MM.1S (cell line): ENCODE data around the gene FNDC5.

Experiments
- DNase-seq: peaks from one replicate; pipeline ENCODE4 v3.0.0-alpha.2; 2015
- H2AFZ ChIP-seq: fragments of 300-600 bp; sonication (generic); 2 replicates; pipeline ENCODE4 v1.6.0; 2016; ENCODE audit warnings: antibody characterized with exemption, low read length
- H3F3A ChIP-seq: fragments of 300-600 bp; sonication (generic); 2 replicates; pipeline ENCODE4 v1.6.1; 2016; ENCODE audit warnings: mild to moderate bottlenecking, antibody characterized with exemption, low read length, moderate library complexity, mixed read lengths; ENCODE audit not compliant: insufficient read depth
- H3K27ac ChIP-seq: fragments of 300-600 bp; sonication (generic); 2 replicates; pipeline ENCODE4 v1.5.1; 2016; ENCODE audit warnings: mild to moderate bottlenecking, low read length
- H3K27me3 ChIP-seq: fragments of 300-600 bp; sonication (generic); replicated peaks from 2 replicates; pipeline ENCODE4 v1.6.0; 2016; ENCODE audit warnings: low read length; ENCODE audit not compliant: insufficient read depth
- H3K36me3 ChIP-seq: fragments of 300-600 bp; sonication (generic); replicated peaks from 2 replicates; pipeline ENCODE4 v1.6.1; 2016; ENCODE audit warnings: mild to moderate bottlenecking, low read length, mixed read lengths; ENCODE audit not compliant: insufficient read depth
- H3K4me1 ChIP-seq: fragments of 300-600 bp; sonication (generic); 2 replicates; pipeline ENCODE4 v1.6.1; 2016; ENCODE audit warnings: low read length, mixed read lengths
- H3K4me2 ChIP-seq: fragments of 300-600 bp; sonication (generic); 2 replicates; pipeline ENCODE4 v1.6.0; 2016; ENCODE audit warnings: low read depth, low read length
- H3K4me3 ChIP-seq: fragments of 300-600 bp; sonication (generic); 2 replicates; pipeline ENCODE4 v1.5.1; 2016; ENCODE audit warnings: low read length, mixed read lengths
- H3K79me2 ChIP-seq: fragments of 300-600 bp; sonication (generic); 2 replicates; pipeline ENCODE4 v1.6.1; 2016; ENCODE audit warnings: mixed run types, low read length, mixed read lengths
- H3K9ac ChIP-seq: fragments of 300-600 bp; sonication (generic); 2 replicates; pipeline ENCODE4 v1.6.1; 2016; ENCODE audit warnings: low read length, mixed read lengths
- H3K9me2 ChIP-seq: fragments of 300-600 bp; sonication (generic); replicated peaks from 2 replicates; pipeline ENCODE4 v1.6.1; 2016; ENCODE audit warnings: mild to moderate bottlenecking, low read length, mixed read lengths; ENCODE audit not compliant: insufficient read depth
- H3K9me3 ChIP-seq: fragments of 300-600 bp; sonication (generic); replicated peaks from 2 replicates; pipeline ENCODE4 v1.6.1; 2016; ENCODE audit warnings: mild to moderate bottlenecking, low read length, mixed read lengths; ENCODE audit not compliant: insufficient read depth
- H4K20me1 ChIP-seq: fragments of 300-600 bp; sonication (generic); 2 replicates; pipeline ENCODE4 v1.6.1; 2016; ENCODE audit warnings: mild to moderate bottlenecking, low read length, moderate library complexity, mixed read lengths; ENCODE audit not compliant: insufficient read depth
- CTCF ChIP-seq: fragments of 300-600 bp; sonication (generic); IDR thresholded peaks from 2 replicates; pipeline ENCODE4 v1.5.1; 2016; ENCODE audit warnings: antibody characterized with exemption, low read length, mixed read lengths
- EZH2 ChIP-seq: fragments of 300-600 bp; sonication (generic); optimal IDR thresholded peaks from 2 replicates; pipeline ENCODE3; 2017; ENCODE audit warnings: low read depth, mild to moderate bottlenecking, antibody characterized with exemption, low read length, mixed read lengths
- EZH2phosphoT487 ChIP-seq: fragments of 300-600 bp; sonication (generic); IDR thresholded peaks from 2 replicates; pipeline ENCODE4 v1.6.1; 2018; ENCODE audit warnings: antibody characterized with exemption, low read length

FNDC5 gene

GRCh38 chr1:32864375-32865019 is 6.2 kb downstream of the FNDC5 start:
- H4K20me1 ChIP-seq: no peaks in the 10 kb centered on the region
- no peak overlapping the region for H3K27ac ChIP-seq
- no peaks in the 10 kb centered on the region for H3K4me1 ChIP-seq
- H2AFZ ChIP-seq: no peak overlapping the region
- H3K4me3 ChIP-seq: no peak overlapping the region
- H3K36me3 ChIP-seq: no peaks in the 10 kb centered on the region
- no peak overlapping the region for H3K4me2 ChIP-seq
- no peak for TF ChIP-seq EZH2
- no peak for TF ChIP-seq EZH2phosphoT487
- no peak for TF ChIP-seq CTCF
- DNase-seq: no peak
- no peaks in the 10 kb centered on the region for H3K9me2 ChIP-seq
- no peaks in the 10 kb centered on the region; the same call in 1 of the 2 replicates for H3F3A ChIP-seq
- H3K9ac ChIP-seq: no peak overlapping the region
- H3K79me2 ChIP-seq: no peaks in the 10 kb centered on the region
- H3K9me3 ChIP-seq: no peaks in the 10 kb centered on the region
- no peaks in the 10 kb centered on the region; the same call in 1 of the 2 replicates for H3K27me3 ChIP-seq

- Histone ChIP-seq H3K27me3 (no peaks in the 10 kb centered on the region), H2AFZ (no peak overlapping the region), H4K20me1 (no peaks in the 10 kb centered on the region), H3K36me3 (no peaks in the 10 kb centered on the region), H3K4me1 (no peaks in the 10 kb centered on the region), H3K9me2 (no peaks in the 10 kb centered on the region), H3F3A (no peaks in the 10 kb centered on the region; the same call in 1 of the 2 replicates), H3K4me3 (no peak overlapping the region), H3K27ac (no peak overlapping the region), H3K9me3 (no peaks in the 10 kb centered on the region), H3K4me2 (no peak overlapping the region), H3K79me2 (no peaks in the 10 kb centered on the region), H3K9ac (no peak overlapping the region)
- TF ChIP-seq CTCF: no peak
- no peak for TF ChIP-seq EZH2
- TF ChIP-seq EZH2phosphoT487: no peak
- no peak for DNase-seq
Measured at GRCh38 chr1:32863881-32864245, 6.8 kb downstream of the FNDC5 start.

GRCh38 chr1:32863218-32863880 is 7.4 kb downstream of the FNDC5 start:
- H3K79me2 ChIP-seq: no peaks in the 10 kb centered on the region
- TF ChIP-seq EZH2phosphoT487: no peak
- TF ChIP-seq EZH2: no peak
- no peak for TF ChIP-seq CTCF
- H3K9ac ChIP-seq: no peak overlapping the region
- no peaks in the 10 kb centered on the region; the same call in 1 of the 2 replicates for H3F3A ChIP-seq
- H3K4me2 ChIP-seq: no peak overlapping the region
- no peak overlapping the region for H3K27ac ChIP-seq
- H4K20me1 ChIP-seq: no peaks in the 10 kb centered on the region
- no peaks in the 10 kb centered on the region for H3K36me3 ChIP-seq
- no peaks in the 10 kb centered on the region for H3K9me2 ChIP-seq
- no peaks in the 10 kb centered on the region for H3K4me1 ChIP-seq
- no peak overlapping the region for H3K4me3 ChIP-seq
- no peak for DNase-seq
- no peaks in the 10 kb centered on the region for H3K27me3 ChIP-seq
- H2AFZ ChIP-seq: no peak overlapping the region
- no peaks in the 10 kb centered on the region for H3K9me3 ChIP-seq
